WTC11 (cell line): ENCODE measurements around the gene MORC3. TPM values are rescaled to one million over a fixed set of nuclear protein-coding genes. Genes with fewer than 3 reads are reported as not detected.
A peak's percentile ranks its signal among the peaks of the same experiment; 100 is the strongest.
"Not testable (repeated sequence)": the region's sequence is repeated elsewhere in the genome, so short reads cannot be mapped to it uniquely, and the experiment has no call there.

Experiments
- ATAC-seq: fragments of 200-7000 bp; cut with Tn5 transposase; 2 replicates; pipeline ENCODE4 v1.10.0; 2021; ENCODE audit warnings: mild to moderate bottlenecking, moderate library complexity
- CTCF ChIA-PET: fragments of 300-600 bp; sonication (Branson Sonifier 250); formaldehyde crosslinking; loops from one replicate; lab custom pipeline; 2021; ENCODE audit warnings: antibody characterized with exemption; lab: Charles Lee
- POLR2A ChIA-PET: fragments of 350-600 bp; sonication (Branson Sonifier 250); formaldehyde crosslinking; loops from one replicate; lab custom pipeline; 2021; ENCODE audit warnings: antibody characterized with exemption; lab: Charles Lee
- DNase-seq: peaks from one replicate; pipeline ENCODE4 v3.0.0; 2021; ENCODE audit warnings: low spot score
- H3K27ac Mint-ChIP-seq: 2 replicates; pipeline ENCODE4 v1.8.0; 2021; ENCODE audit warnings: mixed read lengths
- H3K27me3 Mint-ChIP-seq: 2 replicates; pipeline ENCODE4 v1.8.0; 2021; ENCODE audit warnings: low read depth, mild to moderate bottlenecking, moderate library complexity, mixed read lengths
- H3K36me3 Mint-ChIP-seq: 2 replicates; pipeline ENCODE4 v1.8.0; 2021; ENCODE audit warnings: mixed read lengths
- H3K4me1 Mint-ChIP-seq: 2 replicates; pipeline ENCODE4 v1.8.0; 2022; ENCODE audit warnings: mixed read lengths
- H3K4me3 Mint-ChIP-seq: 2 replicates; pipeline ENCODE4 v1.8.0; 2021; ENCODE audit warnings: mild to moderate bottlenecking, moderate library complexity, mixed read lengths
- H3K9me3 Mint-ChIP-seq: 2 replicates; pipeline ENCODE4 v1.8.0; 2021; ENCODE audit warnings: mixed read lengths
- ATF1 ChIP-seq: sonication (generic); formaldehyde crosslinking; IDR thresholded peaks from 2 replicates; pipeline ENCODE4 v1.8.1; 2023; ENCODE audit warnings: mild to moderate bottlenecking, moderate library complexity, missing genetic modification reagents
- CREB1 ChIP-seq: sonication (generic); formaldehyde crosslinking; IDR thresholded peaks from 2 replicates; pipeline ENCODE4 v1.8.0; 2023; ENCODE audit warnings: mild to moderate bottlenecking, missing genetic modification reagents
- E2F5 ChIP-seq: sonication (generic); formaldehyde crosslinking; IDR thresholded peaks from 2 replicates; pipeline ENCODE4 v1.8.1; 2022; ENCODE audit warnings: mild to moderate bottlenecking, moderate library complexity, missing genetic modification reagents
- EMX1 ChIP-seq: fragments of 250-450 bp; sonication (Bioruptor Pico); IDR thresholded peaks from 2 replicates; pipeline ENCODE4 v1.8.0; 2021; ENCODE audit warnings: mild to moderate bottlenecking
- FOXK1 ChIP-seq: sonication (generic); formaldehyde crosslinking; IDR thresholded peaks from 2 replicates; pipeline ENCODE4 v1.8.0; 2022; ENCODE audit warnings: mild to moderate bottlenecking, moderate library complexity, missing genetic modification reagents
- HMGA2 ChIP-seq: fragments of 250-450 bp; sonication (Bioruptor Pico); IDR thresholded peaks from 2 replicates; pipeline ENCODE4 v1.4.0; 2021; ENCODE audit warnings: mild to moderate bottlenecking, moderate library complexity
- HMGXB4 ChIP-seq: sonication (generic); formaldehyde crosslinking; IDR thresholded peaks from 2 replicates; pipeline ENCODE4 v1.8.1; 2023; ENCODE audit warnings: mild to moderate bottlenecking, moderate library complexity, missing genetic modification reagents
- MXD4 ChIP-seq: fragments of 250-450 bp; sonication (Bioruptor Pico); IDR thresholded peaks from 2 replicates; pipeline ENCODE4 v1.8.0; 2021; ENCODE audit warnings: mild to moderate bottlenecking, moderate library complexity, borderline replicate concordance
- NFATC4 ChIP-seq: fragments of 250-450 bp; sonication (Bioruptor Pico); IDR thresholded peaks from 2 replicates; pipeline ENCODE4 v1.9.0; 2021; ENCODE audit warnings: mild to moderate bottlenecking
- NFYB ChIP-seq: sonication (generic); formaldehyde crosslinking; conservative IDR thresholded peaks from 2 replicates; pipeline ENCODE4 v1.8.0; 2022; ENCODE audit warnings: low read depth, missing genetic modification reagents
- PRRX2 ChIP-seq: fragments of 250-450 bp; sonication (Bioruptor Pico); IDR thresholded peaks from 2 replicates; pipeline ENCODE4 v1.8.0; 2021; ENCODE audit warnings: mild to moderate bottlenecking
- RELA ChIP-seq: sonication (generic); formaldehyde crosslinking; IDR thresholded peaks from 2 replicates; pipeline ENCODE4 v1.8.1; 2022; ENCODE audit warnings: missing genetic modification reagents, mild to moderate bottlenecking, borderline replicate concordance
- SP1 ChIP-seq: sonication (generic); formaldehyde crosslinking; conservative IDR thresholded peaks from 2 replicates; pipeline ENCODE4 v1.8.1; 2022; ENCODE audit warnings: missing genetic modification reagents
- STAT6 ChIP-seq: sonication (generic); formaldehyde crosslinking; conservative IDR thresholded peaks from 2 replicates; pipeline ENCODE4 v1.8.1; 2023; ENCODE audit warnings: mild to moderate bottlenecking, low read depth, missing genetic modification reagents, moderate library complexity
- TEAD1 ChIP-seq: sonication (generic); formaldehyde crosslinking; IDR thresholded peaks from 2 replicates; pipeline ENCODE4 v1.8.0; 2022; ENCODE audit warnings: mild to moderate bottlenecking, missing genetic modification reagents
- TEAD4 ChIP-seq: sonication (generic); formaldehyde crosslinking; IDR thresholded peaks from 2 replicates; pipeline ENCODE4 v1.8.0; 2022; ENCODE audit warnings: mild to moderate bottlenecking, missing genetic modification reagents
- ZNF263 ChIP-seq: sonication (generic); formaldehyde crosslinking; IDR thresholded peaks from 2 replicates; pipeline ENCODE4 v1.8.1; 2022; ENCODE audit warnings: low read depth, mild to moderate bottlenecking, moderate library complexity, missing genetic modification reagents
- ZNF281 ChIP-seq: sonication (generic); formaldehyde crosslinking; IDR thresholded peaks from 2 replicates; pipeline ENCODE4 v1.8.0; 2023; ENCODE audit warnings: mild to moderate bottlenecking, missing genetic modification reagents
- ZNF512 ChIP-seq: sonication (generic); formaldehyde crosslinking; IDR thresholded peaks from 2 replicates; pipeline ENCODE4 v1.8.1; 2022; ENCODE audit warnings: missing genetic modification reagents, borderline replicate concordance
- total RNA-seq: library from RNA; stranded (reverse); gene quantifications from 3 replicates; pipeline ENCODE4 v1.2.3, GENCODE V29; 2021
- TF ChIP-seq, protein P1 (sequence below): sonication (generic); formaldehyde crosslinking; IDR thresholded peaks from 2 replicates; pipeline ENCODE4 v1.8.1; 2023; ENCODE audit warnings: mild to moderate bottlenecking, missing genetic modification reagents, moderate library complexity
- TF ChIP-seq, protein P2 (sequence below): sonication (generic); formaldehyde crosslinking; IDR thresholded peaks from 2 replicates; pipeline ENCODE4 v1.8.1; 2022; ENCODE audit warnings: mild to moderate bottlenecking, missing genetic modification reagents, moderate library complexity, borderline replicate concordance

MORC3 gene
- total RNA-seq, 1 experiment from 2014 or later = 15.9 TPM

DNA sequence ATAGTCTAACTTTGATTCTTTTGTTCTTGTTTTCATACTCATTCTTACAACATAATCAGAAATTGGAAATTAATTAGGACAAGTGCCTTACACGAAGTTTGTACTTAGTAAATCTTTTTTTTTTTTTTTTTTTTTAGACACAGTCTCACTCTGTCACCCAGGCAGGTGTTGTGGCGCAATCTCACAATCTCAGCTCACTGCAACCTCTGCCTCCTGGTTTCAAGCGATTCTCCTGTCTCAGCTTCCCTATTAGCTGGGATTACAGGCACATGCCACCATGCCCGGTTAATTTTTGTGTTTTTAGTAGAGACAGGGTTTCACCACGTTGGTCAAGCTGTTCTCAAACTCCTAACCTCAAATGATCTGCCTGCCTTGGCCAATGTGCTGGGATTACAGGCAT lies 77.6 kb downstream of the MORC3 start (continued):
- TF ChIP-seq HMGXB4 (CRISPR knock-in tag) = no peak
- TF ChIP-seq MXD4 (CRISPR knock-in tag) = no peak

- H3K4me1 Mint-ChIP-seq, POLR2A ChIA-PET, H3K9me3 Mint-ChIP-seq, H3K4me3 Mint-ChIP-seq, ATAC-seq, H3K27me3 Mint-ChIP-seq, DNase-seq: not testable (repeated sequence)
- CTCF ChIA-PET = interaction anchor here (0.6 kb wide), 1 partner anchor 278 kb away, joined by 3 read pairs; no protein-coding TSS in a partner anchor
- Mint-ChIP-seq H3K36me3 (peaks cover 52% of the 10 kb centered on the region), H3K27ac (peak overlapping the region; percentile 60; the same call in 1 of the 2 replicates)
Observed at GRCh38 chr21:36399736-36400135, 79.7 kb downstream of the MORC3 start.

DNA sequence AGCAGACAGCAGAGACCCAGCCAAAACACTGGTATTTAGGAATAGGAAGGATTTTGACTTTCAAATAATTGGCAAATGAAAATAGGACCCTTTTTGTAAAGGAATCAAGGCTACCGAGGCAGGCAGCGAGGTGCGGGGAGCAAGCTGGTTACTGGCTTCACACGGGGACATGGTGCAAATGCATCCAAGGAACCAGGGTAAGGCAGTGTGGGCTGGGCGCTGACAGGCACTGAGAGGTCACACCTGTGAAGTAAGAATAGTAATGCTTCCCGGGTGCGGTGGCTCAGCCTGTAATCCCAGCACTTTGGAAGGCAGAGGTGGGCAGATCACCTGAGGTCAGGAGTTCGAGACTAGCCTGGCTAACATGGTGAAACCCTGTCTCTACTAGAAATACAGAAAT lies 80.7 kb downstream of the MORC3 start:
- TF ChIP-seq SP1 = no peak
- no peak for TF ChIP-seq FOXK1 (CRISPR knock-in tag)
- TF ChIP-seq EMX1 (CRISPR knock-in tag) = no peak
- TF ChIP-seq E2F5 (CRISPR knock-in tag) = no peak
- TF ChIP-seq NFATC4 = no peak
- TF ChIP-seq, protein P1, sequence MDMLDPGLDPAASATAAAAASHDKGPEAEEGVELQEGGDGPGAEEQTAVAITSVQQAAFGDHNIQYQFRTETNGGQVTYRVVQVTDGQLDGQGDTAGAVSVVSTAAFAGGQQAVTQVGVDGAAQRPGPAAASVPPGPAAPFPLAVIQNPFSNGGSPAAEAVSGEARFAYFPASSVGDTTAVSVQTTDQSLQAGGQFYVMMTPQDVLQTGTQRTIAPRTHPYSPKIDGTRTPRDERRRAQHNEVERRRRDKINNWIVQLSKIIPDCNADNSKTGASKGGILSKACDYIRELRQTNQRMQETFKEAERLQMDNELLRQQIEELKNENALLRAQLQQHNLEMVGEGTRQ (CRISPR knock-in tag) = no peak
- TF ChIP-seq HMGA2 (CRISPR knock-in tag) = no peak
- no peak for TF ChIP-seq ZNF512 (CRISPR knock-in tag)
- TF ChIP-seq PRRX2 (CRISPR knock-in tag) = no peak
- TF ChIP-seq STAT6 (CRISPR knock-in tag) = no peak
- TF ChIP-seq ATF1 (CRISPR knock-in tag) = no peak
- TF ChIP-seq CREB1 = no peak
- no peak for TF ChIP-seq NFYB (CRISPR knock-in tag)
- TF ChIP-seq ZNF281 = no peak
- no peak for TF ChIP-seq TEAD1 (CRISPR knock-in tag)
- no peak for TF ChIP-seq ZNF263 (CRISPR knock-in tag)
- TF ChIP-seq, protein P2, sequence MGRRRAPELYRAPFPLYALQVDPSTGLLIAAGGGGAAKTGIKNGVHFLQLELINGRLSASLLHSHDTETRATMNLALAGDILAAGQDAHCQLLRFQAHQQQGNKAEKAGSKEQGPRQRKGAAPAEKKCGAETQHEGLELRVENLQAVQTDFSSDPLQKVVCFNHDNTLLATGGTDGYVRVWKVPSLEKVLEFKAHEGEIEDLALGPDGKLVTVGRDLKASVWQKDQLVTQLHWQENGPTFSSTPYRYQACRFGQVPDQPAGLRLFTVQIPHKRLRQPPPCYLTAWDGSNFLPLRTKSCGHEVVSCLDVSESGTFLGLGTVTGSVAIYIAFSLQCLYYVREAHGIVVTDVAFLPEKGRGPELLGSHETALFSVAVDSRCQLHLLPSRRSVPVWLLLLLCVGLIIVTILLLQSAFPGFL (CRISPR knock-in tag) = no peak
- TF ChIP-seq TEAD4 (CRISPR knock-in tag) = no peak
- no peak for TF ChIP-seq RELA
- Mint-ChIP-seq H3K27me3 (no peaks in the 10 kb centered on the region), H3K36me3 (peaks cover 53% of the 10 kb centered on the region), H3K4me1 (no peaks in the 10 kb centered on the region; the same call in 1 of the 2 replicates), H3K27ac (no peak overlapping the region), H3K9me3 (no peaks in the 10 kb centered on the region), H3K4me3 (no peak overlapping the region)
- ATAC-seq (no peak), DNase-seq (no peak)
- CTCF ChIA-PET = no interaction called here
- POLR2A ChIA-PET = no interaction called here
